ENCODE data around the gene PCDH17. TPM values are rescaled to one million over a fixed set of nuclear protein-coding genes. Genes with fewer than 3 reads are reported as not detected.

Gene PCDH17
- total and polyA plus RNA-seq, 9 of the 15 experiments (the other 6 are each of a cell fraction or from before 2014, with no cell fraction given), result not detected

DNA sequence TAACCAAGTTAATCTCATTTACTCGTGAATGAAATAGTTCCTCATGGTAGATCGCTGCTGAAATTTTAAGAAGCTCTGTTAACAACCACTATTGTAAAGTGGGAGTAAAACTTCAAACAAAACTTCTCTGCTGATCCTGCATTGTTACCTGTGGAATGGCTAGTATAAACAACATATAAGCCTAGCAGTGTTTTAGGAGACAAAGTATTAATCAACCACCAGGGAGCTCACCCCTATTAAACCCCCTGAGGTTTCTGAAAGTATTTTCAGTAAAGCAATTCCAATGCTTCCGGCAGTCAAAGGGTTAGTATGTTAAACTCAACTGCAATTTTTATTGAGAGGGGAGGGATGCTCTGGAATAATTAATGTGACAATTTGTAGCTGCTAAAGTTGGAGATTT is 30.0 kb upstream of the PCDH17 start:
- no peaks in the 10 kb centered on the region for H3K9me3 ChIP-seq (replicated peaks; ENCODE audit: control insufficient read depth, insufficient read depth, low read depth, low read length)
- DNase-seq (ENCODE audit: extremely low read depth in 1 of 4, low spot score in 3 of 4) (no peak), FAIRE-seq (no peak), ATAC-seq (no peak)
- in situ Hi-C loops (cut with MboI), result no loop called here
- H3K9me1 ChIP-seq (ENCODE audit: control insufficient read depth, insufficient read depth, low read length), result no peaks in the 10 kb centered on the region
- H3K27ac ChIP-seq (ENCODE audit: extremely low read depth, low read depth, low read length), result no peak overlapping the region
- intact Hi-C loops (cut with micrococcal nuclease), result no loop called here
- no peak overlapping the region for H3K4me2 ChIP-seq (ENCODE audit: insufficient read depth, low read length)
- 0% methylated on average over 3 of the region's 3 CpGs for WGBS (ENCODE audit: insufficient coverage, low coverage, missing lambda C conversion rate)
- no TSS peak for BruUV-seq (replicated peaks)
- H3K4me3 ChIP-seq, result no peak overlapping the region
- no peaks in the 10 kb centered on the region for H3K79me2 ChIP-seq (ENCODE audit: control insufficient read depth, insufficient read depth, low read length)
- no peaks in the 10 kb centered on the region for H3K27me3 ChIP-seq (ENCODE audit: control insufficient read depth in 2 of 2, insufficient read depth in 2 of 2, low read length in 2 of 2)
- H2AFZ ChIP-seq (ENCODE audit: low read depth, low read length), result no peak overlapping the region
- no peaks in the 10 kb centered on the region for H3K4me1 ChIP-seq (replicated peaks in 1 of 2; ENCODE audit: control insufficient read depth in 2 of 2, insufficient read depth in 2 of 2, low read length in 2 of 2)
- ChIA-PET POLR2A (no interaction called here), CTCF (ENCODE audit: low intra/inter-chr PET ratio) (no interaction called here)
- H4K20me1 ChIP-seq (replicated peaks; ENCODE audit: control insufficient read depth, insufficient read depth, low read length), result no peaks in the 10 kb centered on the region
- H3K9ac ChIP-seq (ENCODE audit: insufficient read depth in 1 of 2, low read depth in 2 of 2, low read length in 2 of 2), result no peak overlapping the region
- TF ChIP-seq ZNF695 (CRISPR knock-in tag; IDR thresholded peaks at IDR 0.05) (no peak), ZNF644 (tag; IDR thresholded peaks at IDR 0.05; ENCODE audit: low read depth) (no peak), SIN3A (IDR thresholded peaks at IDR 0.05; ENCODE audit: borderline replicate concordance in 2 of 2, control insufficient read depth in 1 of 2, low read depth in 2 of 2, low read length in 2 of 2) (no peak), RBM17 (IDR thresholded peaks at IDR 0.05; ENCODE audit: borderline replicate concordance, low read depth, low read length) (no peak), HEY1 (CRISPR knock-in tag; IDR thresholded peaks at IDR 0.05; ENCODE audit: borderline replicate concordance) (no peak), ESRRA (IDR thresholded peaks at IDR 0.05; ENCODE audit: borderline replicate concordance, low read depth) (no peak), GTF2E2 (tag; IDR thresholded peaks at IDR 0.05) (no peak)
- no peaks in the 10 kb centered on the region for H3K36me3 ChIP-seq (ENCODE audit: control insufficient read depth, insufficient read depth, low read length)

GRCh38 chr13:57604442-57604841 is 27.1 kb upstream of the PCDH17 start:
- no peaks in the 10 kb centered on the region for H3K4me1 ChIP-seq (replicated peaks in 1 of 2; ENCODE audit: control insufficient read depth in 2 of 2, insufficient read depth in 2 of 2, low read length in 2 of 2)
- no peak for ATAC-seq
- H3K4me3 ChIP-seq, result no peak overlapping the region
- H3K9ac ChIP-seq (ENCODE audit: insufficient read depth in 1 of 2, low read depth in 2 of 2, low read length in 2 of 2), result no peak overlapping the region
- no peaks in the 10 kb centered on the region for H3K27me3 ChIP-seq (ENCODE audit: control insufficient read depth in 2 of 2, insufficient read depth in 2 of 2, low read length in 2 of 2)
- ChIA-PET CTCF (ENCODE audit: low intra/inter-chr PET ratio) (no interaction called here), POLR2A (no interaction called here)
- H2AFZ ChIP-seq (ENCODE audit: low read depth, low read length), result no peak overlapping the region
- intact Hi-C loops (cut with micrococcal nuclease), result no loop called here
- no TSS peak for BruUV-seq (replicated peaks)
- no peak for FAIRE-seq
- no peaks in the 10 kb centered on the region for H3K36me3 ChIP-seq (ENCODE audit: control insufficient read depth, insufficient read depth, low read length)
- no peaks in the 10 kb centered on the region for H3K79me2 ChIP-seq (ENCODE audit: control insufficient read depth, insufficient read depth, low read length)
- no peak overlapping the region for H3K27ac ChIP-seq (ENCODE audit: extremely low read depth, low read depth, low read length)
- in situ Hi-C loops (cut with MboI), result no loop called here
- H3K4me2 ChIP-seq (ENCODE audit: insufficient read depth, low read length), result no peak overlapping the region
- DNase-seq (ENCODE audit: extremely low read depth in 1 of 4, low spot score in 3 of 4), result no peak
- no peaks in the 10 kb centered on the region for H4K20me1 ChIP-seq (replicated peaks; ENCODE audit: control insufficient read depth, insufficient read depth, low read length)
- H3K9me3 ChIP-seq (replicated peaks; ENCODE audit: control insufficient read depth, insufficient read depth, low read depth, low read length), result no peaks in the 10 kb centered on the region
- no peaks in the 10 kb centered on the region for H3K9me1 ChIP-seq (ENCODE audit: control insufficient read depth, insufficient read depth, low read length)
- 0% methylated on average over 2 of the region's 2 CpGs for WGBS (ENCODE audit: insufficient coverage, low coverage, missing lambda C conversion rate)
- TF ChIP-seq HDGF (IDR thresholded peaks at IDR 0.05), result no peak
- TF ChIP-seq MEF2A (IDR thresholded peaks at IDR 0.05; ENCODE audit: control insufficient read depth, low read depth, low read length), result no peak
- no peak for TF ChIP-seq KDM5B (IDR thresholded peaks at IDR 0.05; ENCODE audit: insufficient replicate concordance, low read depth, low read length)
- no peak for TF ChIP-seq SP2 (IDR thresholded peaks at IDR 0.05; ENCODE audit: extremely low read depth, low read depth, low read length, poor library complexity, severe bottlenecking)
- TF ChIP-seq GTF2A2 (tag; IDR thresholded peaks at IDR 0.05), result no peak
- TF ChIP-seq ZBTB17 (CRISPR knock-in tag; IDR thresholded peaks at IDR 0.05), result no peak
